GM21786 (cell line): ENCODE data around the gene CENPC.
A peak's percentile ranks its signal among the peaks of the same experiment; 100 is the strongest.
"Not testable (repeated sequence)": the region's sequence is repeated elsewhere in the genome, so short reads cannot be mapped to it uniquely, and the experiment has no call there.

Source experiments
- ATAC-seq: cut with Tn5 transposase; IDR thresholded peaks from one replicate; pipeline ENCODE4 v1.9.1; 2021; ENCODE audit not compliant: unreplicated experiment

The CENPC gene

GRCh38 chr4:67545199-67546003 lies at the start of gene CENPC:
Gene CENPC (minus strand): TSS chr4:67545503. CDS start chr4:67545355, 148 bp downstream.
- ATAC-seq = peak; percentile 95

- no peak for ATAC-seq
Measured at GRCh38 chr4:67593741-67594175, 48.5 kb upstream of the CENPC start.

GRCh38 chr4:67587156-67587555 lies 41.9 kb upstream of the CENPC start:
- no peak for ATAC-seq

- ATAC-seq = no peak
Measured at GRCh38 chr4:67584496-67584895, 39.2 kb upstream of the CENPC start.

GRCh38 chr4:67581913-67582312 lies 36.6 kb upstream of the CENPC start:
- no peak for ATAC-seq

- ATAC-seq = peak; percentile 31
Measured at GRCh38 chr4:67581208-67581857, 36.0 kb upstream of the CENPC start.

- ATAC-seq = peak; percentile 19
Measured at GRCh38 chr4:67580577-67580976, 35.3 kb upstream of the CENPC start.

GRCh38 chr4:67576538-67576937 lies 31.2 kb upstream of the CENPC start:
- peak; percentile 40 for ATAC-seq

- no peak for ATAC-seq
Measured at GRCh38 chr4:67576059-67576466, 30.8 kb upstream of the CENPC start.

- ATAC-seq = peak; percentile 90
Measured at GRCh38 chr4:67575232-67576058, 30.1 kb upstream of the CENPC start.

- no peak for ATAC-seq
Measured at GRCh38 chr4:67573193-67573592, 27.9 kb upstream of the CENPC start.

GRCh38 chr4:67571975-67572374 lies 26.7 kb upstream of the CENPC start:
- ATAC-seq = no peak

GRCh38 chr4:67570537-67570936 lies 25.2 kb upstream of the CENPC start:
- ATAC-seq = no peak

GRCh38 chr4:67568820-67569219 lies 23.5 kb upstream of the CENPC start:
- no peak for ATAC-seq

GRCh38 chr4:67566335-67566734 lies 21.0 kb upstream of the CENPC start:
- no peak for ATAC-seq

- ATAC-seq = no peak
Measured at GRCh38 chr4:67565284-67565683, 20.0 kb upstream of the CENPC start.

GRCh38 chr4:67558493-67558892 lies 13.2 kb upstream of the CENPC start, which contains the start of gene STAP1:
Gene STAP1 (plus strand): TSS chr4:67558727. CDS start chr4:67558810, 83 bp downstream.
- peak; percentile 57 for ATAC-seq

GRCh38 chr4:67556436-67556835 lies 11.1 kb upstream of the CENPC start:
- no peak for ATAC-seq

GRCh38 chr4:67555447-67555846 lies 10.1 kb upstream of the CENPC start:
- no peak for ATAC-seq

- ATAC-seq = no peak
Measured at GRCh38 chr4:67554096-67554495, 8.8 kb upstream of the CENPC start.

GRCh38 chr4:67552146-67552792 lies 7.0 kb upstream of the CENPC start:
- not testable (repeated sequence) for ATAC-seq
